Measurements from ENCODE around the gene ROS1.

- no peak for TF ChIP-seq POLR2A (IDR thresholded peaks at IDR 0.05; ENCODE audit: extremely low read depth, insufficient read length)
- TF ChIP-seq CTCF (IDR thresholded peaks at IDR 0.05; ENCODE audit: low read depth, low read length) = no peak
These were observed 30.6 kb downstream of the ROS1 start for GRCh38 chr6:117395164-117395563.

Data from NB4 (cell line).